GM19023 (cell line): Measurements from ENCODE around the gene HBA2.
"Not testable (repeated sequence)": the region's sequence is repeated elsewhere in the genome, so short reads cannot be mapped to it uniquely, and the experiment has no call there.

Source experiments
- ATAC-seq: cut with Tn5 transposase; IDR thresholded peaks from one replicate; pipeline ENCODE4 v1.9.1; 2021; ENCODE audit warnings: mild to moderate bottlenecking, moderate library complexity; ENCODE audit not compliant: unreplicated experiment

The HBA2 gene

DNA sequence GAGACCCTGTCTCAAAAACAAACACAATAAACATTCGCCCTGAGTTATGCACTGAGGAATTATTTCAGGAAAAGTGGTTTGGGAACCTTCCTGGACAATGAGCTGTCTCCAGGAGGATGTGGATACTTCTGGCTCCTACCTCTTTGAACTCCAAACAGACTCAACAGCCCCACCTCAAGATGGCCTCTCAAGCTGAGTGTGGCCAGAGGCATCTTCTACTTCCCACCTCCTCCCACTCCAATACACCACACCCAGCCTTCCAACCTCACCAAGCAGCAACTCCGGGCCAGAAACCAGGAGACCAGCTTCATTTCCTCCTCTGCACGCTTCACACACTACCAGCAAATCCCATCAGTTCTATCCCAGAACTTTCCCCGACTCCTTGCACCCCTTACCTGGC, 19.2 kb downstream of the HBA2 start:
- no peak for ATAC-seq

GRCh38 chr16:192686-193085, 20.0 kb downstream of the HBA2 start:
- no peak for ATAC-seq

- no peak for ATAC-seq
Observed at GRCh38 chr16:193441-193840, 20.8 kb downstream of the HBA2 start.

DNA sequence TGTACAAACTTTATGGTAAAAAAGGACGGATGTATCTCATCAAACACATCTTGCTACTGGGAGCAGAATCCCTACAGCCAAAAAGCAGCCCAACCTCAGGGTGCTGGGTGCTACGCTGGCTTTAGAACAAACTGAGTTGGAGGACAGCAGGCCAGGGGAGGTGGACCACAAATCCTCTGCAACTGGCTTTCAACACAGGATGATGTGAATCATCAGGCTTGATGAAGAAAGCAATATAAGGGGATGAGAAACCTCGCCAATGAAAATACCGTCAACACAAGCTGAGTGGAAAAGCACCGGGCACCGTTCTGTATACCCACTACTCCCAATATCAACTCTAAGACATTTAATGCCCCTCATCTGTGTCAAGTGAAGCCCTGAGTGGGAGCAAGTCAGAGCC, 21.8 kb downstream of the HBA2 start:
- ATAC-seq: no peak

DNA sequence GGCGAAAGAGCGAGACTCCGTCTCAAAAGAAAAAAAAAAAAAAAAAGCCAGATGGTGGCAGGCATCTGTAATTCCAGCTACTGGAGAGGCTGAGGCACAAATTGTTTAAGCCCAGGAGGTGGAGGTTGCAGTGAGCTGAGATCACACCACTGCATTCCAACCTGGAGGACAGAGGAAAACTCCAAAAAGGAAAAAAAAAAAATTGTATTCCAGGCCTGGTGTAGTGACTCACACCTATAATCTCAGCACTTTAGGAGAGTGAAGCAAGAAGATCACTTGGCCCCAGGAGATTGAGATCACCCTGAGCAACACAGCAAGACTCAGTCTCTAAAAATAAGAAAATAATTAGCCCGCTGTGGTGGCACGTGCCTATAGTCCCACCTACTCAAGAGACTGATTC, 27.7 kb downstream of the HBA2 start:
- ATAC-seq: no peak

DNA sequence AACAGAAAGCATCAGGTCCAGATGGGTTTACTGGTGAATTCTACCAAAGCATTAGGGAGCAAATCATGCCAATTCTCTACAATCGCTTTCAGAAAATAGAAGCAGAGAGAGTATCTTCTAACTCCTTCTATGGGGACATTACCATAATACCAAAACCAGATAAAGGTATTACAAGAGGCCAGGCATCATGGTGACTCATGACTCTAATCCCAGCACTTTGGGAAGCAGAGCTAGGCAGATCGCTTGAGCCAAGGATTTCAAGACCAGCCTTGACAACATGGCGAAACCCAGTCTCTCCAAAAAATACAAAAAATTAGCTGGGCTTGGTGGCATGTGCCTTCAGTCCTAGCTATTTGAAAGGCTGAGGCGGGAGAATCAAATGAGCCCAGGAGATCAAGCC, 30.6 kb downstream of the HBA2 start:
- no peak for ATAC-seq

GRCh38 chr16:204046-204445, 31.4 kb downstream of the HBA2 start:
- not testable (repeated sequence) for ATAC-seq

DNA sequence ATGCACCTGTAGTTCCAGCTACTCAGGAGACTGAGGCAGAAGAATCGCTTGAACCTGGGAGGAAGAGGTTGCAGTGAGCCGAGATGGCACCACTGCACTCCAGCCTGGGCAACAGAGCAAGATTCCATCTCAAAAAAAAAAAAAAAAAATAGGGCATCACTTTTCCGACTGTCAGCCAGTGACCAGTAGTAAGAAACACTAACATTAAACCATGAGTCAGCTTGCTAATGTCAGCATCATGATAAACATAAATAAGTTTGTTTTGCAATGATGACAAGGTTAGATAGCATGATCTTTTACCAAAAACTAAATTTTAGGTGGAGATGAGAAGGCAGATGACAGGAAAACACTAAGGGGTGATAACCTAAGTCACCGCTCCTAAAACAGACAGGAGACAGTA, 36.7 kb downstream of the HBA2 start:
- ATAC-seq: not testable (repeated sequence)

- ATAC-seq: not testable (repeated sequence)
Observed at GRCh38 chr16:211631-212180, 39.0 kb downstream of the HBA2 start.

GRCh38 chr16:212999-213398, 40.3 kb downstream of the HBA2 start:
- no peak for ATAC-seq

DNA sequence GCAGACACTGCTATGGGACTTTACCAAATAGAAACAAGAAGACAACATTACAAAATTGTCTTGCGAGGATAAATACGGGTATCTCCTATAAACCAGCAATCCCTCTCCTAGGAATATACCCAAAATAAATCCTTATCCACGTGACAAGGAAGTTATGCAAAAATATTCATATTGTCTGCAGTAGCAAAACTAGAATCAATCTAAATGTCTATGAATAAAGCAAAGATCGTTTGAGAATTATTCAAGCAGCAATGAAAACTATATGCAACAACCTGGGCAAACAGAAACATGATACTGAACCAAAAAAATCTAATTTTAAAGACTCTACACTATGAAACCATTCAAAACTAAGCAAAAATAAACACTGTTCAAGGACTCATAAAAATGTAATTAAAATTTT, 47.3 kb downstream of the HBA2 start:
- no peak for ATAC-seq
